ENCODE measurements around the gene TPK1. TPM values are rescaled to one million over a fixed set of nuclear protein-coding genes. Genes with fewer than 3 reads are reported as not detected.

Gene TPK1
- total and polyA plus RNA-seq, 2 of the 8 experiments (the other 6 are each of a cell fraction or from before 2014, with no cell fraction given): 1.9 to 2.7 TPM

DNA sequence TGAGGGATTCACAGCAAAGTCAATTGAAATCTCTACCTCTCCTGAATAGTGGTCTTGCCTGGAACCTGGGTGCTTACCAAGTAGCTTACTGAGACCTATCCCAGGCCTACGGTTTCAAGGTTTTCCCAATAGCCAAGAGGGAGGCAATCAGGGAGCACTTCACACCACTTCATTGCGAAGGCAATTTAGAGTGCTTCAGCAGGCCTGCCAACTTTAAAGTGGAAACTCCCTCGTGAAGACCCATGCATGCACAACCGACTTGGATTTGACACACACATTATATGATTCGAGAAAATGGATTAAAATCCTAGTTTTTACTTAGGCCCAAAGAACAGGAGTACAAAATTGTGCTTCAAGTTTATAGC is 380.8 kb downstream of the TPK1 start:
- Histone ChIP-seq H3K4me2 (ENCODE audit: insufficient read depth in 1 of 2, low read depth in 2 of 2, low read length in 2 of 2) (no peak overlapping the region), H2BK120ac (replicated peaks; ENCODE audit: low read depth, low read length) (no peak overlapping the region), H2BK12ac (ENCODE audit: low read depth, low read length) (no peak overlapping the region), H4K5ac (ENCODE audit: insufficient read length, low read depth, low read length) (no peak overlapping the region), H4K91ac (replicated peaks; ENCODE audit: insufficient read length, low read length) (peak overlapping the region; percentile 10), H3K79me2 (ENCODE audit: control insufficient read depth in 1 of 2, insufficient read depth in 2 of 2, low read length in 2 of 2) (no peaks in the 10 kb centered on the region), H2BK15ac (ENCODE audit: low read length) (no peak overlapping the region), H3K4me3 (ENCODE audit: extremely low read depth in 1 of 4, insufficient read depth in 2 of 4, low read depth in 3 of 4, low read length in 4 of 4) (no peak overlapping the region), H3K4ac (replicated peaks; ENCODE audit: insufficient read length, low read depth, low read length) (no peak overlapping the region), H3K36me3 (ENCODE audit: control insufficient read depth in 2 of 4, insufficient read depth in 4 of 4, low read length in 3 of 4) (peaks cover 0 to 4% (median 0%) of the 10 kb centered on the region in 4 experiments; a peak in 3 of 8 replicates), H3K14ac (ENCODE audit: insufficient read length) (no peak overlapping the region), H3K23ac (ENCODE audit: insufficient read length) (no peak overlapping the region), H3K56ac (replicated peaks; ENCODE audit: insufficient read length, low read depth, low read length) (no peak overlapping the region), H3K23me2 (ENCODE audit: low read depth, low read length) (no peaks in the 10 kb centered on the region), H3K9ac (replicated peaks in 1 of 4; ENCODE audit: extremely low read depth in 1 of 4, low read depth in 3 of 4, low read length in 3 of 4) (no peak overlapping the region), H2AK5ac (ENCODE audit: low read depth, low read length) (no peak overlapping the region), H3K27ac (ENCODE audit: low read depth, low read length) (no peak overlapping the region), H2BK20ac (ENCODE audit: low read length) (no peak overlapping the region), H2AFZ (ENCODE audit: low read length) (no peak overlapping the region), H3K27me3 (replicated peaks in 1 of 4; ENCODE audit: control insufficient read depth in 3 of 4, extremely low read depth in 1 of 4, insufficient read depth in 3 of 4, low read length in 3 of 4) (no peaks in the 10 kb centered on the region), H2BK5ac (ENCODE audit: low read depth, low read length) (no peak overlapping the region), H3K79me1 (ENCODE audit: low read depth, low read length) (no peaks in the 10 kb centered on the region), H4K8ac (ENCODE audit: extremely low read depth, insufficient read depth, low read length) (no peak overlapping the region), H3K4me1 (replicated peaks in 1 of 4; ENCODE audit: control insufficient read depth in 3 of 4, insufficient read depth in 4 of 4, low read length in 3 of 4) (no peaks in the 10 kb centered on the region), H4K20me1 (replicated peaks in 1 of 2; ENCODE audit: control insufficient read depth in 1 of 2, insufficient read depth in 2 of 2, low read length in 2 of 2) (no peaks in the 10 kb centered on the region), H3K18ac (ENCODE audit: extremely low read depth, low read length) (no peak overlapping the region), H3K9me3 (ENCODE audit: insufficient read depth in 2 of 2, low read depth in 1 of 2, low read length in 1 of 2) (peaks cover 15 to 21% of the 10 kb centered on the region in 2 experiments; a peak in 3 of 4 replicates)
- DNase-seq (ENCODE audit: low read depth in 1 of 2, low spot score in 2 of 2): no peak
- POLR2A ChIA-PET (ENCODE audit: partially characterized antibody): no interaction called here
- no peak for TF ChIP-seq EZH2 (IDR thresholded peaks at IDR 0.05; ENCODE audit: low read depth, low read length, severe bottlenecking)
- no peak for FAIRE-seq
- CTCF ChIA-PET (ENCODE audit: partially characterized antibody): interaction anchor here (0.6 to 2.1 kb wide), 12 partner anchors 9 to 331 kb away, joined by 3 to 12 read pairs (median 4); no protein-coding TSS in a partner anchor
- 80% methylated on average over 5 of the region's 5 CpGs; no CpG with 5 or more reads in 1 of the 2 experiments for WGBS, 2 experiments (ENCODE audit: extremely low coverage in 1 of 2, insufficient coverage in 1 of 2, insufficient read length in 1 of 2, insufficient replicate concordance in 2 of 2, low coverage in 1 of 2, low lambda C conversion rate in 2 of 2, missing lambda C conversion rate in 1 of 2)

All from H1 (cell line).